Parathyroid adenoma (tissue), 2 donors: ENCODE measurements around the gene BRD3OS.

Experiments
- H2AFZ ChIP-seq: fragments of 300-600 bp; sonication (generic); one replicate; pipeline ENCODE4 v1.7.0; 2017; ENCODE audit warnings: antibody characterized with exemption, mild to moderate bottlenecking
- H3K27ac ChIP-seq: fragments of 300-600 bp; sonication (generic); one replicate; pipeline ENCODE4 v1.7.0; 2017
- H3K27me3 ChIP-seq: fragments of 300-600 bp; sonication (generic); one replicate; pipeline ENCODE4 v1.7.0; 2017; ENCODE audit warnings: low read length; ENCODE audit not compliant: control insufficient read depth, insufficient read depth
- H3K36me3 ChIP-seq: fragments of 300-600 bp; sonication (generic); one replicate; pipeline ENCODE4 v1.7.0; 2017; ENCODE audit warnings: low read length; ENCODE audit not compliant: control insufficient read depth, insufficient read depth
- H3K4me1 ChIP-seq: fragments of 300-600 bp; sonication (generic); one replicate; pipeline ENCODE4 v1.7.0; 2017; ENCODE audit warnings: control low read depth
- H3K4me2 ChIP-seq: fragments of 300-600 bp; sonication (generic); one replicate; pipeline ENCODE4 v1.7.0; 2017; ENCODE audit warnings: low read length
- H3K4me3 ChIP-seq: fragments of 300-600 bp; sonication (generic); one replicate; pipeline ENCODE4 v1.7.0; 2017; ENCODE audit warnings: low read depth, low read length
- H3K79me2 ChIP-seq: fragments of 300-600 bp; sonication (generic); one replicate; pipeline ENCODE4 v1.7.0; 2017; ENCODE audit warnings: control low read depth
- H3K9ac ChIP-seq: fragments of 300-600 bp; sonication (generic); one replicate; pipeline ENCODE4 v1.7.0; 2017; ENCODE audit warnings: mild to moderate bottlenecking
- H3K9me3 ChIP-seq: fragments of 300-600 bp; sonication (generic); one replicate; pipeline ENCODE4 v1.7.0; 2017; ENCODE audit warnings: low read length; ENCODE audit not compliant: control insufficient read depth
- TF ChIP-seq, protein P1 (sequence below): fragments of 300-600 bp; sonication (generic); IDR thresholded peaks from one replicate; pipeline ENCODE4 v1.7.0; 2017; ENCODE audit warnings: antibody characterized with exemption, mild to moderate bottlenecking
- donor health status: primary hyperparathyroidism.

BRD3OS gene

DNA sequence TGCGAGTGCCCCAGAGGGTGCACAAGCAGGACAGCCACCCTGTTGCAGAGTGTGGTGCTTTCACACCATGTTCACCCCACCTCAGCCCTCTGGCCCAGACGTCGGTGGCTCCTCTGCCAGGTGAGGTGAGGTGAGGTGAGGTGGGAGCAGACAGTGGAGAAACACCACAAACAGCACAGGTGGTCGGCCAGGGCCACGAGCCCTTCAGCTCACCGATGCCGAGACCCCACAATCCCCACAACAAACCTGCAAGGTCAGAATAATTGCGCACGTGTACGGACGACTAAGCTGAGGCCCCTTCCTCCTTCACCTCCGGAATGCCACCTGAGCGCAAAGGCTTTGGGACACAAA lies 32.0 kb downstream of the BRD3OS start:
- Histone ChIP-seq H3K4me3 (no peak overlapping the region), H3K79me2 (peaks cover 55% of the 10 kb centered on the region), H3K9me3 (no peaks in the 10 kb centered on the region), H3K4me2 (no peak overlapping the region), H3K4me1 (peaks cover 17% of the 10 kb centered on the region), H3K27ac (no peak overlapping the region), H3K27me3 (no peaks in the 10 kb centered on the region), H3K9ac (no peak overlapping the region), H2AFZ (no peak overlapping the region), H3K36me3 (no peaks in the 10 kb centered on the region)
- TF ChIP-seq, protein P1, sequence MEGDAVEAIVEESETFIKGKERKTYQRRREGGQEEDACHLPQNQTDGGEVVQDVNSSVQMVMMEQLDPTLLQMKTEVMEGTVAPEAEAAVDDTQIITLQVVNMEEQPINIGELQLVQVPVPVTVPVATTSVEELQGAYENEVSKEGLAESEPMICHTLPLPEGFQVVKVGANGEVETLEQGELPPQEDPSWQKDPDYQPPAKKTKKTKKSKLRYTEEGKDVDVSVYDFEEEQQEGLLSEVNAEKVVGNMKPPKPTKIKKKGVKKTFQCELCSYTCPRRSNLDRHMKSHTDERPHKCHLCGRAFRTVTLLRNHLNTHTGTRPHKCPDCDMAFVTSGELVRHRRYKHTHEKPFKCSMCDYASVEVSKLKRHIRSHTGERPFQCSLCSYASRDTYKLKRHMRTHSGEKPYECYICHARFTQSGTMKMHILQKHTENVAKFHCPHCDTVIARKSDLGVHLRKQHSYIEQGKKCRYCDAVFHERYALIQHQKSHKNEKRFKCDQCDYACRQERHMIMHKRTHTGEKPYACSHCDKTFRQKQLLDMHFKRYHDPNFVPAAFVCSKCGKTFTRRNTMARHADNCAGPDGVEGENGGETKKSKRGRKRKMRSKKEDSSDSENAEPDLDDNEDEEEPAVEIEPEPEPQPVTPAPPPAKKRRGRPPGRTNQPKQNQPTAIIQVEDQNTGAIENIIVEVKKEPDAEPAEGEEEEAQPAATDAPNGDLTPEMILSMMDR, result no peak

DNA sequence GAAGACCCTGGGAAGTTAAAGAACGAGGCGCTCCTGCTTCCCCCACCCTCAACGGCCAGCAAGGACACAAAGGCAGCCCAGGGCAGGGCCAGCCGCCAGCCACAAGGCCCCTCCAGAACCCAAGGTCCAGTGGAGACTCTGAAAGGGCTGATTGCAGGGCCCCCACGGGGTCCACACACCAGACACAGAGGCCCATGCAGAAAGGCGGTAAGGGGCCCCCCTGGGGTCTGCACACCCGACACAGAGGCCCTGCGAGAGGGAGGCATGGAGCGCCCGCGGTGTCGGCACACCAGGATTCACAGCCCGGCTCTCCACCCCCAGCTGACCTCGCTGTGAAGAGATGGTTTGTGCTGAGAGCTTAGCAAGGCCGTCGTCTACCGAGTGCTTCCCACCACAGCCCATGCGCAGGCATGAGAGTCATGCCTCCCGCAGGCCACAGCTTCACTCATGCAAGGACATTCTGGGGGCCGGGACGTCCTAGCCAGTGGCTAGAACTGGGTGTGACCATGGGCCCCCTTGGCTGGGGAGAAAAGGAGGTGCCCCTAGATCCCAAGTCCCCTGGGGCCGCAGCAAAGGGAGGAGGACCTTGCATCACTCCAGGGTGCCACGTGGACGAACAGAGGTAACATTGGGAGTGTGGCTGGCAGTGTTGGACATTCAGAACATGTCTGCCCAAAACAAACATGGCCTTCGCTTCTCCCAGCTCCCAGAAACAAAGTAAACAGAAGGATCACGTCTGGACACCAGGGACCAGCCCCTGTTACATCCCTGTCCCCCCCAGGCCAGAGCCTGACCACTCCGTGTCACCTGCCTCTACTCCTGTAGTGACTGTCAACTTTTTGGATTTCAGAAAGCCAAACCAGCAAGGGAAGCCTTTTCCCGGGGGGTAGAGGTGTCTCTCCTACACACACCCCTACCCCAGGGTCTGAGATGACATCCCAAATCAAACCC lies 32.7 kb downstream of the BRD3OS start:
- TF ChIP-seq, protein P1, result no peak
- Histone ChIP-seq H3K27me3 (no peaks in the 10 kb centered on the region), H3K4me2 (no peak overlapping the region), H3K9ac (no peak overlapping the region), H3K4me1 (peaks cover 17% of the 10 kb centered on the region), H3K4me3 (no peak overlapping the region), H3K36me3 (no peaks in the 10 kb centered on the region), H2AFZ (no peak overlapping the region), H3K27ac (no peak overlapping the region), H3K9me3 (no peaks in the 10 kb centered on the region), H3K79me2 (peaks cover 62% of the 10 kb centered on the region)

- Histone ChIP-seq H3K4me2 (no peak overlapping the region), H3K4me3 (no peak overlapping the region), H3K9me3 (no peaks in the 10 kb centered on the region), H2AFZ (no peak overlapping the region), H3K36me3 (no peaks in the 10 kb centered on the region), H3K27me3 (no peaks in the 10 kb centered on the region), H3K4me1 (peaks cover 17% of the 10 kb centered on the region), H3K79me2 (peaks cover 69% of the 10 kb centered on the region), H3K9ac (no peak overlapping the region), H3K27ac (no peak overlapping the region)
- TF ChIP-seq, protein P1, result no peak
These were observed 33.4 kb downstream of the BRD3OS start for GRCh38 chr9:134058716-134059115.

GRCh38 chr9:134059188-134059641 lies 33.9 kb downstream of the BRD3OS start:
- no peak overlapping the region for H2AFZ ChIP-seq
- no peaks in the 10 kb centered on the region for H3K27me3 ChIP-seq
- H3K4me1 ChIP-seq, result peaks cover 17% of the 10 kb centered on the region
- no peak overlapping the region for H3K4me3 ChIP-seq
- H3K27ac ChIP-seq, result no peak overlapping the region
- peaks cover 72% of the 10 kb centered on the region for H3K79me2 ChIP-seq
- H3K9me3 ChIP-seq, result no peaks in the 10 kb centered on the region
- H3K4me2 ChIP-seq, result no peak overlapping the region
- H3K9ac ChIP-seq, result no peak overlapping the region
- TF ChIP-seq, protein P1, result no peak
- H3K36me3 ChIP-seq, result no peaks in the 10 kb centered on the region
